ENCODE measurements around the gene USP36.
"Not testable (repeated sequence)": the region's sequence is repeated elsewhere in the genome, so short reads cannot be mapped to it uniquely, and the experiment has no call there.

Gene USP36

GRCh38 chr17:78840780-78841611 is at the start of gene USP36:
Gene USP36, minus strand, starts transcription at chr17:78840814. Its CDS starts 4,451 bp downstream, at chr17:78836363.
- peak; percentile 100 for DNase-seq

GRCh38 chr17:78890096-78890495 is 49.5 kb upstream of the USP36 start:
- not testable (repeated sequence) for DNase-seq

GRCh38 chr17:78889531-78889930 is 48.9 kb upstream of the USP36 start:
- DNase-seq: peak; percentile 43

GRCh38 chr17:78888941-78889518 is 48.4 kb upstream of the USP36 start:
- no peak for DNase-seq

- DNase-seq: no peak
Observed at GRCh38 chr17:78886954-78887353, 46.3 kb upstream of the USP36 start.

- DNase-seq: no peak
Observed at GRCh38 chr17:78885956-78886355, 45.3 kb upstream of the USP36 start.

GRCh38 chr17:78884876-78885667 is 44.5 kb upstream of the USP36 start:
- DNase-seq: no peak

- DNase-seq: no peak
Observed at GRCh38 chr17:78884148-78884825, 43.7 kb upstream of the USP36 start.

- no peak for DNase-seq
Observed at GRCh38 chr17:78883533-78884131, 43.0 kb upstream of the USP36 start.

- DNase-seq: no peak
Observed at GRCh38 chr17:78883089-78883532, 42.5 kb upstream of the USP36 start.

GRCh38 chr17:78882540-78883088 is 42.0 kb upstream of the USP36 start:
- no peak for DNase-seq

- peak; percentile 32 for DNase-seq
Observed at GRCh38 chr17:78879635-78880186, 39.1 kb upstream of the USP36 start.

GRCh38 chr17:78878871-78879527 is 38.4 kb upstream of the USP36 start:
- no peak for DNase-seq

GRCh38 chr17:78878261-78878660 is 37.6 kb upstream of the USP36 start:
- no peak for DNase-seq

- DNase-seq: not testable (repeated sequence)
Observed at GRCh38 chr17:78876954-78877517, 36.4 kb upstream of the USP36 start.

- DNase-seq: no peak
Observed at GRCh38 chr17:78876094-78876597, 35.5 kb upstream of the USP36 start.

GRCh38 chr17:78875363-78876093 is 34.9 kb upstream of the USP36 start:
- DNase-seq: no peak

- no peak for DNase-seq
Observed at GRCh38 chr17:78873519-78874340, 33.1 kb upstream of the USP36 start.

- DNase-seq: no peak
Observed at GRCh38 chr17:78872486-78872885, 31.9 kb upstream of the USP36 start.
